Esophagus mucosa (tissue), 1 donor: ENCODE results near the gene DTX2. TPM values are rescaled to one million over a fixed set of nuclear protein-coding genes. Genes with fewer than 3 reads are reported as not detected.
"Not testable (repeated sequence)": the region's sequence is repeated elsewhere in the genome, so short reads cannot be mapped to it uniquely, and the experiment has no call there.

ENCODE experiments used
- ATAC-seq: fragments of 200-7000 bp; cut with Tn5 transposase; one replicate; pipeline ENCODE4 v1.9.1; 2020
- total RNA-seq: library from RNA; stranded (reverse); gene quantifications from one replicate; pipeline ENCODE4 v1.2.4, GENCODE V29; 2023
- donor health status: DM: yes; HTN: yes; CAD: no.

DTX2 gene
- total RNA-seq, 1 donor from 2014 or later: 56.2 TPM

- peak; percentile 34 for ATAC-seq
These were observed 17.7 kb upstream of the DTX2 start for GRCh38 chr7:76443846-76444245.

GRCh38 chr7:76445577-76446008 lies 15.9 kb upstream of the DTX2 start:
- peak; percentile 91 for ATAC-seq

- peak; percentile 37 for ATAC-seq
These were observed 4.5 kb upstream of the DTX2 start for GRCh38 chr7:76457017-76457416.

GRCh38 chr7:76458504-76458903 lies 3.0 kb upstream of the DTX2 start:
- ATAC-seq: peak; percentile 27

GRCh38 chr7:76460767-76461166 lies 742 bp upstream of the DTX2 start:
- ATAC-seq: not testable (repeated sequence)

- ATAC-seq: peak; percentile 10
These were observed 868 bp downstream of the DTX2 start for GRCh38 chr7:76462271-76462882.

GRCh38 chr7:76464959-76465358 lies 3.5 kb downstream of the DTX2 start:
- ATAC-seq: not testable (repeated sequence)

- ATAC-seq: not testable (repeated sequence)
These were observed 4.4 kb downstream of the DTX2 start for GRCh38 chr7:76465950-76466349.

GRCh38 chr7:76467743-76468404 lies 6.4 kb downstream of the DTX2 start:
- ATAC-seq: peak; percentile 94

GRCh38 chr7:76471556-76472221 lies 10.2 kb downstream of the DTX2 start:
- not testable (repeated sequence) for ATAC-seq

GRCh38 chr7:76473097-76473496 lies 11.6 kb downstream of the DTX2 start:
- not testable (repeated sequence) for ATAC-seq

- ATAC-seq: peak; percentile 25
These were observed 14.8 kb downstream of the DTX2 start for GRCh38 chr7:76476280-76476679.

GRCh38 chr7:76476742-76477474 lies 15.4 kb downstream of the DTX2 start:
- peak; percentile 78 for ATAC-seq

- ATAC-seq: peak; percentile 53
These were observed 18.1 kb downstream of the DTX2 start for GRCh38 chr7:76479628-76480027.

- ATAC-seq: not testable (repeated sequence)
These were observed 19.1 kb downstream of the DTX2 start for GRCh38 chr7:76480403-76481253.

- ATAC-seq: not testable (repeated sequence)
These were observed 21.2 kb downstream of the DTX2 start for GRCh38 chr7:76482660-76483059.

- ATAC-seq: not testable (repeated sequence)
These were observed 21.6 kb downstream of the DTX2 start for GRCh38 chr7:76483081-76483480.

GRCh38 chr7:76484456-76484855 lies 22.9 kb downstream of the DTX2 start:
- ATAC-seq: not testable (repeated sequence)

- peak; percentile 90 for ATAC-seq
These were observed 24.5 kb downstream of the DTX2 start for GRCh38 chr7:76485822-76486610.

- peak; percentile 69 for ATAC-seq
These were observed 25.1 kb downstream of the DTX2 start for GRCh38 chr7:76486618-76487017.

GRCh38 chr7:76487969-76488368 lies 26.5 kb downstream of the DTX2 start:
- not testable (repeated sequence) for ATAC-seq
